Myocyte (in vitro differentiated cells): ENCODE data around the gene TMC3. TPM values are rescaled to one million over a fixed set of nuclear protein-coding genes. Genes with fewer than 3 reads are reported as not detected.

Experiments used
- DNase-seq: peaks from one replicate; pipeline ENCODE4 v3.0.0-alpha.2; 2012; ENCODE audit warnings: low read depth
- total RNA-seq: library from RNA; depleted of rRNA; stranded (reverse); fragments of >200 nt; gene quantifications from 2 replicates; pipeline ENCODE4 v1.2.3, GENCODE V29; 2014

Gene TMC3
- total RNA-seq, 1 donor from 2014 or later, result not detected

- DNase-seq, result peak; percentile 98
Measured at GRCh38 chr15:81323944-81324881, 49.8 kb downstream of the TMC3 start, which contains the start of gene STARD5. TSS of gene STARD5 (minus strand) at chr15:81324141. CDS start at chr15:81324099, 42 bp downstream.

GRCh38 chr15:81323559-81323943 lies 50.5 kb downstream of the TMC3 start:
- DNase-seq, result no peak

GRCh38 chr15:81322676-81323253 lies 51.2 kb downstream of the TMC3 start:
- no peak for DNase-seq

GRCh38 chr15:81321667-81322066 lies 52.3 kb downstream of the TMC3 start:
- no peak for DNase-seq

GRCh38 chr15:81317642-81318017 lies 56.4 kb downstream of the TMC3 start:
- no peak for DNase-seq

GRCh38 chr15:81316267-81316666 lies 57.7 kb downstream of the TMC3 start:
- DNase-seq, result no peak

GRCh38 chr15:81315452-81316175 lies 58.4 kb downstream of the TMC3 start:
- no peak for DNase-seq

- DNase-seq, result no peak
Measured at GRCh38 chr15:81314378-81314777, 59.6 kb downstream of the TMC3 start.

GRCh38 chr15:81313686-81314085 lies 60.3 kb downstream of the TMC3 start:
- DNase-seq, result no peak

GRCh38 chr15:81312790-81313543 lies 61.0 kb downstream of the TMC3 start:
- DNase-seq, result peak; percentile 98

GRCh38 chr15:81311752-81312464 lies 62.1 kb downstream of the TMC3 start:
- no peak for DNase-seq

GRCh38 chr15:81310480-81310879 lies 63.5 kb downstream of the TMC3 start:
- no peak for DNase-seq

GRCh38 chr15:81309647-81310450 lies 64.2 kb downstream of the TMC3 start:
- DNase-seq, result no peak

GRCh38 chr15:81308260-81308659 lies 65.8 kb downstream of the TMC3 start:
- DNase-seq, result peak; percentile 50

- no peak for DNase-seq
Measured at GRCh38 chr15:81304226-81304625, 69.8 kb downstream of the TMC3 start.

GRCh38 chr15:81303244-81304225 lies 70.5 kb downstream of the TMC3 start:
- DNase-seq, result no peak

GRCh38 chr15:81302701-81303109 lies 71.3 kb downstream of the TMC3 start:
- no peak for DNase-seq

GRCh38 chr15:81301815-81302399 lies 72.1 kb downstream of the TMC3 start:
- DNase-seq, result no peak
